GM12873 (cell line): Measurements from ENCODE around the gene HRAS.

Experiments used
- TF ChIP-seq, protein P1 (sequence below): IDR thresholded peaks from 2 replicates; pipeline ENCODE4 v1.5.1; 2012; ENCODE audit warnings: low read depth, mild to moderate bottlenecking, moderate library complexity, low read length, control low read depth; ENCODE audit not compliant: insufficient read depth; ENCODE audit errors: missing control alignments

HRAS gene

GRCh38 chr11:538431-539051, 3.2 kb upstream of the HRAS start:
- TF ChIP-seq, protein P1, sequence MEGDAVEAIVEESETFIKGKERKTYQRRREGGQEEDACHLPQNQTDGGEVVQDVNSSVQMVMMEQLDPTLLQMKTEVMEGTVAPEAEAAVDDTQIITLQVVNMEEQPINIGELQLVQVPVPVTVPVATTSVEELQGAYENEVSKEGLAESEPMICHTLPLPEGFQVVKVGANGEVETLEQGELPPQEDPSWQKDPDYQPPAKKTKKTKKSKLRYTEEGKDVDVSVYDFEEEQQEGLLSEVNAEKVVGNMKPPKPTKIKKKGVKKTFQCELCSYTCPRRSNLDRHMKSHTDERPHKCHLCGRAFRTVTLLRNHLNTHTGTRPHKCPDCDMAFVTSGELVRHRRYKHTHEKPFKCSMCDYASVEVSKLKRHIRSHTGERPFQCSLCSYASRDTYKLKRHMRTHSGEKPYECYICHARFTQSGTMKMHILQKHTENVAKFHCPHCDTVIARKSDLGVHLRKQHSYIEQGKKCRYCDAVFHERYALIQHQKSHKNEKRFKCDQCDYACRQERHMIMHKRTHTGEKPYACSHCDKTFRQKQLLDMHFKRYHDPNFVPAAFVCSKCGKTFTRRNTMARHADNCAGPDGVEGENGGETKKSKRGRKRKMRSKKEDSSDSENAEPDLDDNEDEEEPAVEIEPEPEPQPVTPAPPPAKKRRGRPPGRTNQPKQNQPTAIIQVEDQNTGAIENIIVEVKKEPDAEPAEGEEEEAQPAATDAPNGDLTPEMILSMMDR: no peak

GRCh38 chr11:537622-538430, 2.5 kb upstream of the HRAS start:
- TF ChIP-seq, protein P1: no peak

GRCh38 chr11:536841-537621, 1.7 kb upstream of the HRAS start, which contains the start of gene LRRC56:
Gene LRRC56, plus strand, starts transcription at chr11:537527. Its CDS starts 3,158 bp downstream, at chr11:540685.
- TF ChIP-seq, protein P1: no peak

DNA sequence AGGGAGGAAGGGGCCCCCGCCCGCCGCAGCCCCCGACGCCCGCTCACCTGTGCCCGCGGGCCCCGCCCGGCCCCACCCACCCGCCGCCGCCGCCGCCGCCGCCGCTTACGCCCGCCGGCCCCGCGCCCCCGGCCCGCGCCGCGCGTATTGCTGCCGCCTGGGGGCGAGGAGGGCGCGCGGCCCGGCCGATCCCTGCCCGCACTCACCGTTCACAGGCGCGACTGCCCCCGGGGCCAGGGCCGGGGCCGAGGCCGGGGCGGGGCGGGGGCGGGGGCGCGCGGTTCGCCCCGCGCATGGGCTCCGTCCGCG, 212 bp downstream of the HRAS start:
- TF ChIP-seq, protein P1: no peak

GRCh38 chr11:534396-535209, 773 bp downstream of the HRAS start:
- TF ChIP-seq, protein P1: no peak

GRCh38 chr11:533586-534395, 1.6 kb downstream of the HRAS start:
- TF ChIP-seq, protein P1: no peak
